ENCODE measurements around the gene ACTA2. TPM values are rescaled to one million over a fixed set of nuclear protein-coding genes. Genes with fewer than 3 reads are reported as not detected.

ACTA2 gene
- polyA plus RNA-seq, 1 experiment = 815 TPM

DNA sequence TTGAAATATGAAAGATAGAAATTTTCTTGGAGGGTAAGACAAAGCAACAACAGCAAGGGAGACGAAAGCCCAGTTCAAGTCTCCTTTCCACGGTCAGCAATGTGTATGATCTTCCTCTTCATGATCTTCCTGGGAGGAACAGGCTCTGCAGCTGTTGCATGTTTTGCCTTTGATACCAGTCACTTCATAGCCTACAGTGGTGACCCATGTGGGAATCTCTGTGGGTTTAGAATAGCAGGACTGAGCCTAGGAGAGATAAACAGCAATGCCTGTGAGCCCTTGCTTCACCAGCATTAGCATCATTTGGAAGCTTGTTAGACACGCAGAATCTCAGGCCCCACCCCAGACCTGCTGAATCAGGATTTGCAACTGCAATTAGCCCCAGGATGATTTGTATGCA, 40.7 kb downstream of the ACTA2 start:
- no peak overlapping the region for H3K4me3 ChIP-seq (ENCODE audit: low read depth, low read length)
- H3K27me3 ChIP-seq (ENCODE audit: control insufficient read depth, insufficient read depth, low read length) = no peaks in the 10 kb centered on the region
- H3K27ac ChIP-seq (ENCODE audit: low read depth, low read length) = no peak overlapping the region
- H3K9me3 ChIP-seq (ENCODE audit: control insufficient read depth, insufficient read depth, low read length) = no peaks in the 10 kb centered on the region
- CTCF ChIA-PET = interaction anchor here (1.0 to 1.4 kb wide), 2 partner anchors 21 to 76 kb away, joined by 3 to 4 read pairs; no protein-coding TSS in a partner anchor
- TF ChIP-seq, protein P1, sequence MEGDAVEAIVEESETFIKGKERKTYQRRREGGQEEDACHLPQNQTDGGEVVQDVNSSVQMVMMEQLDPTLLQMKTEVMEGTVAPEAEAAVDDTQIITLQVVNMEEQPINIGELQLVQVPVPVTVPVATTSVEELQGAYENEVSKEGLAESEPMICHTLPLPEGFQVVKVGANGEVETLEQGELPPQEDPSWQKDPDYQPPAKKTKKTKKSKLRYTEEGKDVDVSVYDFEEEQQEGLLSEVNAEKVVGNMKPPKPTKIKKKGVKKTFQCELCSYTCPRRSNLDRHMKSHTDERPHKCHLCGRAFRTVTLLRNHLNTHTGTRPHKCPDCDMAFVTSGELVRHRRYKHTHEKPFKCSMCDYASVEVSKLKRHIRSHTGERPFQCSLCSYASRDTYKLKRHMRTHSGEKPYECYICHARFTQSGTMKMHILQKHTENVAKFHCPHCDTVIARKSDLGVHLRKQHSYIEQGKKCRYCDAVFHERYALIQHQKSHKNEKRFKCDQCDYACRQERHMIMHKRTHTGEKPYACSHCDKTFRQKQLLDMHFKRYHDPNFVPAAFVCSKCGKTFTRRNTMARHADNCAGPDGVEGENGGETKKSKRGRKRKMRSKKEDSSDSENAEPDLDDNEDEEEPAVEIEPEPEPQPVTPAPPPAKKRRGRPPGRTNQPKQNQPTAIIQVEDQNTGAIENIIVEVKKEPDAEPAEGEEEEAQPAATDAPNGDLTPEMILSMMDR (IDR thresholded peaks at IDR 0.05; ENCODE audit: low read depth, low read length) = no peak
- DNase-seq (ENCODE audit: low read depth, low spot score) = no peak
- POLR2A ChIA-PET = no interaction called here

DNA sequence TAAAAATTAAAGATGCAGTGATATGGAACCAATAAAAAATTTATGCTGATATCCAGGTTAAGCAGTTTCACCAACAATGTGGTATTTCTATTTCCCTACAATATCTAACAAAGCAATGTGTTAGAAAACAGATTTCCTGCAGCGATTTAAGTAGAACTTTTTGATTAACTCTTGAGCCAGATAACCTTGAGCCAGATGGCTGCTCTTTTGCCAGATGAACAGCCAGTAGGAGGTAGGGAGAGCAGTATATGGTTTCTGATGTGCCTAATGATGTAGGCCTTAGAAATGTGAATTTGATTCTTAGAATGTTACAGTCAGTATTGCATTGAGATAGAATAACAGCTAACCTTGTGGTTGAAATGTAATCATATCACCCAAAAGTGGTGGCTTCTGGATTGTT, 41.5 kb downstream of the ACTA2 start:
- Histone ChIP-seq H3K9me3 (ENCODE audit: control insufficient read depth, insufficient read depth, low read length) (no peaks in the 10 kb centered on the region), H3K27me3 (ENCODE audit: control insufficient read depth, insufficient read depth, low read length) (no peaks in the 10 kb centered on the region), H3K4me3 (ENCODE audit: low read depth, low read length) (no peak overlapping the region), H3K27ac (ENCODE audit: low read depth, low read length) (no peak overlapping the region)
- POLR2A ChIA-PET = no interaction called here
- CTCF ChIA-PET = interaction anchor here (1.3 to 1.4 kb wide), 2 partner anchors 75 to 76 kb away, joined by 4 to 5 read pairs; no protein-coding TSS in a partner anchor
- TF ChIP-seq, protein P1 (IDR thresholded peaks at IDR 0.05; ENCODE audit: low read depth, low read length) = no peak
- DNase-seq (ENCODE audit: low read depth, low spot score) = no peak

DNA sequence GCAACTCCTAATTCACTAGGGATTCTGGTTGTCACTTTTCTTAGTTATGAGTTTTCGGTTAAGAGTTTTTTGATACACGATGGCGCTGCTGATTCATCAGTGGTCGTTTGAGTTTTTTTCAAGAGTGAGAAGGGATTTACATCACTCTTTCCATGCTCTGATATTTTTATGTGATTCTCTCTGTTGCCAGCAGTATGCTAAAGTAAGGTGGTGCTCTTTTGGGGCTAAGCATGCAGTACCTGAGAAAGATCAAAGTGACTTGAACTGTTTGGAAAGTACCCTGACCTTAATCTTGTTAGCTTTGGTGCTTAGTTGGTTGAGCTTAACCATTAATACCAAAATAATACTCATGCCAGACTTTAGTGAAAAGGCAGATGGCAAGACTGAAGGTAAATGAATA, 44.4 kb downstream of the ACTA2 start:
- TF ChIP-seq, protein P1 (IDR thresholded peaks at IDR 0.05; ENCODE audit: low read depth, low read length) = no peak
- Histone ChIP-seq H3K27me3 (ENCODE audit: control insufficient read depth, insufficient read depth, low read length) (no peaks in the 10 kb centered on the region), H3K9me3 (ENCODE audit: control insufficient read depth, insufficient read depth, low read length) (no peaks in the 10 kb centered on the region), H3K27ac (ENCODE audit: low read depth, low read length) (no peak overlapping the region), H3K4me3 (ENCODE audit: low read depth, low read length) (no peak overlapping the region)
- DNase-seq (ENCODE audit: low read depth, low spot score) = no peak
- POLR2A ChIA-PET = no interaction called here
- CTCF ChIA-PET = interaction anchor here (1.2 to 4.0 kb wide), 3 partner anchors 13 to 72 kb away, joined by 4 to 18 read pairs (median 13); no protein-coding TSS in a partner anchor

DNA sequence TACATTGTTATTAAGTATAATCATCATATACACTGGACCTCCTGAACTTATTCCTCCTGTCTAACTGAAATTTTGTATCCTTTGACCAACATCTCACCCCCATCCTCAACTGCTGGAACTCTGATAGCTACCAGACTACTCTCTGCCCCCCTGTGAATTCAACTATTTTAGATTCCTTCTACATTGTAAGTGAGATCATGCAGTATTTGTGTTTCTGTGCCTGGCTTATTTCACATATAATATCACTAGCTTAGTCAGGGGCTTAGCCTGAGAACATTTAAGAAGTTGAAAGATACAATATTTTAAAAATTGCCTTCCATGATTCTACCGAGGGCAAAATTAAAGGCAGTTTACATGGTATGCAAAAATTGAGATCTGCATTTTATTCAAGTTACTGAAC, 45.7 kb downstream of the ACTA2 start:
- POLR2A ChIA-PET = no interaction called here
- CTCF ChIA-PET = interaction anchor here (1.5 to 4.0 kb wide), 4 partner anchors 26 to 71 kb away, joined by 3 to 18 read pairs (median 12); no protein-coding TSS in a partner anchor
- TF ChIP-seq, protein P1 (IDR thresholded peaks at IDR 0.05; ENCODE audit: low read depth, low read length) = no peak
- no peaks in the 10 kb centered on the region for H3K9me3 ChIP-seq (ENCODE audit: control insufficient read depth, insufficient read depth, low read length)
- H3K27me3 ChIP-seq (ENCODE audit: control insufficient read depth, insufficient read depth, low read length) = no peaks in the 10 kb centered on the region
- H3K4me3 ChIP-seq (ENCODE audit: low read depth, low read length) = no peak overlapping the region
- no peak overlapping the region for H3K27ac ChIP-seq (ENCODE audit: low read depth, low read length)
- no peak for DNase-seq (ENCODE audit: low read depth, low spot score)

DNA sequence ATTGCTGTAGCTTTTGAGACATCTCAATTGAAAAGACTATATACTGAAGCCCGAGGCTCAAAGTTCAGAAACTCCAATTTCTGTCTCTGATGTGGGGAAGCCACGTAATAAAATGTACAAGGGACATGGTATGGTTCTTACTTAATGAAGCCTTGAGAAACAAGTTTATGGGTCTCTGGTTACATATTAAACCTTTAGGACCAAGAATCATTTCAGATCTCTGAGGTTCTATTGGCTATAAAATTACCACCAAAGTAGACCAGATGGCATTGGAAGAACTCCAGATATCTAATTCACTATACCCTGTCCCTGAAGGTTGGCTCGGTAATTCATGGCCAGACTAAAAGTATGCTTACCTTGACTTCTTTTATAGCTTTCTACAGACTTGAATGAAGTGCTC, 48.9 kb downstream of the ACTA2 start:
- no peak for DNase-seq (ENCODE audit: low read depth, low spot score)
- no peaks in the 10 kb centered on the region for H3K27me3 ChIP-seq (ENCODE audit: control insufficient read depth, insufficient read depth, low read length)
- ChIA-PET POLR2A (no interaction called here), CTCF (interaction anchor here (1.1 kb wide), 1 partner anchor 30 kb away, joined by 3 read pairs; no protein-coding TSS in a partner anchor)
- H3K9me3 ChIP-seq (ENCODE audit: control insufficient read depth, insufficient read depth, low read length) = no peaks in the 10 kb centered on the region
- TF ChIP-seq, protein P1 (IDR thresholded peaks at IDR 0.05; ENCODE audit: low read depth, low read length) = no peak
- H3K4me3 ChIP-seq (ENCODE audit: low read depth, low read length) = no peak overlapping the region
- no peak overlapping the region for H3K27ac ChIP-seq (ENCODE audit: low read depth, low read length)
